Fibroblast of skin of abdomen (primary cell): ENCODE results near the gene SPIB.

Experiments used
- DNase-seq: peaks from one replicate; pipeline ENCODE4 v3.0.0-alpha.2; 2013

SPIB gene

DNA sequence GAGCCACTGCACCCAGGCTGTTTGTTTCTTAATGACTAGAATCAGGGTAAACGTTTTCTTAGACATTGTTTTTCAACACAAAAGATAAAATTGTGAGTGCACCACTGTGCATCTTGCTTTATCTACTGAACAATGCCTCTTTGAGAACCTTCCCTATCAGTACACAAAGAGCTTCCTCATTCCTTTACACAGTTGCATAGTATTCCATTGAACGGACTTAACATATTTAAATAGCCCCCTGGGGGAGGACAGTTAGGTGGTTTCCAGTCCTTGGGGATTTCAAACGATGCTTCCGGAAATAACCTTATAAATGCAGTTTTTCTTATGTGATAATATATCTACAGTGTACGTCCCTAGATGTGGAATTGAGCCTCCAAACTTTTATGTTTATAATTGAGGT, 26.0 kb upstream of the SPIB start:
- no peak for DNase-seq

DNA sequence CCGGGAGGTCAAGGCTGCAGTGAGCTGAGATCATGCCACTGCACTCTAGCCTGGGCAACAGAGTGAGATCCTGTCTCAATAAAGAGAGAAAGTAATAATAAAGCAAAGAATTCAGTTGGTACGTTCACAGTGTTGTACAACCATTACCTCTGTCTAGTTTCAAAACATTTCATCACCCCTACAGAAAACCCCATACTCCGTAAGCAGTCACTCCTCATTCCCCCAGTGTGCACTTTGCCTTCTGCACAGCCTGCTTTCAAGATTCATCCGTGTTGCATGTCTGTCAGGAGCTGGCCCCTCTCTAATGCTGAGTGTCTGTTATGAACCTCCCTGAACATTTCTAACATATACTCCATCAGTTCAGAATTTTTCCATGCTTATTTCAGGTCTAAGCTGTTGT, 25.1 kb upstream of the SPIB start:
- no peak for DNase-seq

DNA sequence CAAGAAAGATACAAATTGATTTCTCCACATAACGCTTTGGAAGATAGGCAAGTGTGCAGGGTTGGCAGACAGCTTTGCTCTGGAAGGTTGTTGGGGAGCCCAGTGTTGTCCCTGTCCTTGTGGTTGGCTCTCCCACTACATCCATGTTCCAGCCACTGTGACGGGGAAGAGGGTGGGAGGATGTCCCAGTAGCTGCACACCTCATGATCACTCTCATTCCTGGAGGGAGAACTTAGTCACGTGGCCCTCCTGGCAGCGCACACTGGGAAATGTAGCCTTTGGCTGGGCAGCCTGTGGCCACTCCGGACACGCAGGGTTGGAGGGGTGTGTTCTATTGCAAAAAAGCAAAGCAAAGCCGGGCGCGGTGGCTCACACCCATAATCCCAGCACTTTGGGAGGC, 24.7 kb upstream of the SPIB start:
- no peak for DNase-seq

DNA sequence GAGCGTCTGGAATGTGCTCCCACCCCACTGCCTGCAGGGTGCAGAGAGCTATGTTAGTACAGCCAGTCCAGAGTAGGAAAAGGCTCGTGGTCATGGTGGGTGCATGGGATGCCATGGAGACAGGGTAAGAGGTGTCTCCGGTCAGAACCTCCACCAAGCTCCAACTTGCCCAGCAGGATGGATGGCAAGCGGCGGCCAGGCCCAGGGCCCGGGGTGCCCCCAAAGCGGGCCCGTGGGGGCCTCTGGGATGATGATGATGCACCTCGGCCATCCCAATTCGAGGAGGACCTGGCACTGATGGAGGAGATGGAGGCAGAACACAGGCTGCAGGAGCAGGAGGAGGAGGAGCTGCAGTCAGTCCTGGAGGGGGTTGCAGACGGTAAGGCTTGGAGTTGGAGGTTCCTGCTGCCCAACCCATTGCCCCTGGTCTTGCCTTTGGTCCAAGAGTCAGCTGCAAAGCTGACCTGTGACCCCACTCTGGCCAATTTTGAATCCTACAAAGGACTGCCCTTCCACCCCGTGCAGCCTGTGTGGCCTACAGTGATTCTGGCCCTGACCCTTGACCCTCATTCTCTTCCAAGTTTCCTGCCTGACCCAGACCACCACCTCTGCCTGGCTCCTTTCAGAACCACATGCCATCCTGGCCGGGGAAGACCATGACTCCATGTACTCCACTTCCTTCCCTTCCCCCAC, 19.9 kb upstream of the SPIB start:
- no peak for DNase-seq

GRCh38 chr19:50399368-50399745, 19.4 kb upstream of the SPIB start:
- DNase-seq = no peak

GRCh38 chr19:50401605-50402450, 16.9 kb upstream of the SPIB start:
- DNase-seq = no peak

GRCh38 chr19:50402544-50403301, 16.0 kb upstream of the SPIB start:
- DNase-seq = no peak

DNA sequence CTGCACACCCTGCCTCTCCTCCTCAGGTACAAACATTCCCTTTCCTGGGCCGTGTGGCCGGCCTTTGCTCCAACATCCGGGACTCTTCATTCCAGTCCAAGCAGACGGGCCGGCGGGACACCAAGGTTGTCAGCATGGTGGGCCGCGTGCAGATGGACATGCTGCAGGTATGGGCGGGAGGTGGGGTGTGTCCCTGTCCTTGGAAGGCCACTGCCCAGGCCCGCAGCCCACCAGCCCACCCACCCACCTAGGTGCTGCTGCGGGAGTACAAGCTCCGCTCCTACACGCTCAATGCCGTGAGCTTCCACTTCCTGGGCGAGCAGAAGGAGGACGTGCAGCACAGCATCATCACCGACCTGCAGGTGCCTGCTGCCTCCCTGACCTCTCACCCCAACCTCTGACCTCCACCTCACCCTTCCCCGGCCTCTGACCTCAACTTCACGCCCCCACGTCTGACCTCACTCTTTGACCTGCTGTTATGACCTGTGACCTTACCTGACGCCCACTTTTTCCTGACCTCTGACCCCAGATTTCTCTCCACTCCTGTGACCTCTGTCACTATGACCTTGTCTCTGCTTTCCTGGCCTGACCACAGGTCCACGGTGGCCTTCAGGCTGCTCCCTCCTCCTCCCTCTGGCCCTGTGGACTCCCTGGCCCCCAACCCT, 12.4 kb upstream of the SPIB start:
- no peak for DNase-seq

DNA sequence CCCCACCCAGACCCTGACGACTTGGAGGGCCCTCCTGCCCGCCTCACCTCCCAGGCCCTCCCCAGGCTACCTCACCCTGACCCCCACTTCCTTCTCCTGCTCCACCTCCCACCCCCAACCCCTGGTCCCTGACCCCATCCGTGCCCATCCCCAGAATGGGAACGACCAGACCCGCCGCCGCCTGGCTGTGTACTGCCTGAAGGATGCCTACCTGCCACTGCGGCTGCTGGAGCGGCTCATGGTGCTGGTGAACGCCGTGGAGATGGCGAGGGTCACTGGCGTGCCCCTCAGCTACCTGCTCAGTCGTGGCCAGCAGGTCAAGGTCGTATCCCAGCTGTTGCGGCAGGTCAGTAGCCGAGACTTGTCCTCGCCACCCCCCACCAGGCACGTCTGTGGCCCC, 11.9 kb upstream of the SPIB start:
- no peak for DNase-seq

- no peak for DNase-seq
Measured at GRCh38 chr19:50409347-50409746, 9.4 kb upstream of the SPIB start.

GRCh38 chr19:50410109-50410508, 8.6 kb upstream of the SPIB start:
- DNase-seq = no peak

- DNase-seq = no peak
Measured at GRCh38 chr19:50412419-50412818, 6.3 kb upstream of the SPIB start.

DNA sequence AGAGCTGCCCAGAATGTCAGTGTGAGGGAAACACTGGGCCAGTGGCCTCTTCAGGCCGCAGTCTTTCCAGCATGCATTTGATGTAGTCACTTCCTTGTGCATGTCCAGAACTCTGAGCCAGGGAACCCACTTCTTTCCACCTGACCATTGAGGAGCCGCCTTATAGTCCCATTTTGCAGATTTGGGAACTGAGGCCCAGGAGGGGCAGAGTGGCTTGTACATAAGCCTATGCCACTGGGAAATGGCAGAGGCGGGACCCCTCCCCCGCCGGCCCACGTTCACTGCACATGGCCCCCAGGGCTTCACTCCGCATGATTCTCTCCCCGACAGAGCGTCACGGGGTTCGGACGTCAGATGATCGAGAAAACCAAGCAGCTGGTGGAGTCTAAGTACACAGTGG, 5.6 kb upstream of the SPIB start:
- no peak for DNase-seq

- no peak for DNase-seq
Measured at GRCh38 chr19:50413531-50413930, 5.2 kb upstream of the SPIB start.

DNA sequence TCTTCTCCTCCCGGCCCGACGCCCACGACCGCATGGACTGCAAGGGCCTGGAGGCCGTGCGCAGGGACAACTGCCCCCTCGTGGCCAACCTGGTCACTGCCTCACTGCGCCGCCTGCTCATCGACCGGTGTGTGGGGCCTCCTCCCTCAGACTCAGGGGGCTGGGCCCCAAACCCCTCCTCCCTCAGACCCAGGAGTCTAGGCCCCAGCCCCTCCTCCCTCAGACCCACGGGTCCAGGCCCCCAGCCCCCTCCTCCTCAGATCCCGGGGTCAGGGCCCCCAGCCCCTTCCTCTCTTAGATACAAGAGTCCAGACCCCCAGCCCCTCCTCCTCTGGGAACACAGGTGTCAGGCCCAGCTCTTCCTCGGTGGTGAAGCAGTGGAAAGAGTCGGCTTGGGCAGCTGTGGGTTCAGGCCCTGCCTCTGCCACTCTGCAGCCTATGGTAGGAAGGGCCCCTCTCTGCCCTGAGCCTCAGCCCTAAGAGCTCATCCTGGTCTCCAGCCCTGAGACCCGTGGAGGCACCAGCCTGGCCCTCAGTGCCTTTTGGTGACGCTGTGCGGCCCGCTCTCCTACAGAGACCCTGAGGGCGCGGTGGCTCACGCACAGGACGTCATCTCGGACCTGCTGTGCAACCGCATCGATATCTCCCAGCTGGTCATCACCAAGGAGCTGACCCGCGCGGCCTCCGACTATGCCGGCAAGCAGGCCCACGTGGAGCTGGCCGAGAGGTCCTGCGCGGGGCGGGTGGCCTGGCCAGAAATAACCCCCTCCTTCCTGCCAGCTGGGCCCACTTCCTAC, 3.7 kb upstream of the SPIB start:
- DNase-seq = peak; percentile 48

- DNase-seq = no peak
Measured at GRCh38 chr19:50415661-50416033, 3.1 kb upstream of the SPIB start.

DNA sequence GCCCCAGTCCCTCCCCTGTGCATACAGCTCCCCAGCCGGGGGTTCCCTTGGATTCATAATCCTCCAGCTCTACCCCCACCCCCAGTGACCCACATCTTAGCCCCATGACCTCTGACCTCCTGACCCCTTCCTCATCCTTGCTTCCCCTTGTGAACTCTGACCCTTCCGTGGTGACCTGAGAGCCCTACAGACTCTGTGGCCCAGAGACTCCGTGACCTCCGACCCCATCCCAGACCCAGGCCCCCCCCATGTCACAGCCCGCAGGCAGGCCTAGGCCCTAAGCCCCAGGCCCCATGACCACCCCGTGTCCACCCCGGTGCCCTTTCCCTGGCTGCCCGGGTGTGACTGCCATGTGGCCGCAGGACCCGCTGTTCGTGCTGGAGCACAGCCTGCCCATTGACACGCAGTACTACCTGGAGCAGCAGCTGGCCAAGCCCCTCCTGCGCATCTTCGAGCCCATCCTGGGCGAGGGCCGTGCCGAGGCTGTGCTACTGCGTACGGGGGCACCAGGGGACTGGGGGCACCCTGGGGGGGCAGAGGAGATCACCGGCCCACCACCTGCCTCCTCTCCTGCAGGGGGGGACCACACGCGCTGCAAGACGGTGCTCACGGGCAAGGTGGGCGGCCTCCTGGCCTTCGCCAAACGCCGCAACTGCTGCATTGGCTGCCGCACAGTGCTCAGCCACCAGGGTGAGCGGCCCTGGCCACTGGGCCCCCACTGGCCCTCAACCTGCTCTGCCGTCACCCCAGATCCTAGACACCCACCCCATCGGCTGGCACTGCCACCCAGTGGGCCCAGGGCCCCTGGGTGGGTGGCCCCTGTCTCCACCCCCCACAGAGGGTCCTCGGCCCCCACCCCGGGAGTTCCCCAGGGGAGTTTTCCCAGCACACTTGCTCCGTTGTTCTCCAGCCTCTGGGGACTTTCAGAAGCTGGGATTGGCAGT, 2.4 kb upstream of the SPIB start:
- DNase-seq = no peak

DNA sequence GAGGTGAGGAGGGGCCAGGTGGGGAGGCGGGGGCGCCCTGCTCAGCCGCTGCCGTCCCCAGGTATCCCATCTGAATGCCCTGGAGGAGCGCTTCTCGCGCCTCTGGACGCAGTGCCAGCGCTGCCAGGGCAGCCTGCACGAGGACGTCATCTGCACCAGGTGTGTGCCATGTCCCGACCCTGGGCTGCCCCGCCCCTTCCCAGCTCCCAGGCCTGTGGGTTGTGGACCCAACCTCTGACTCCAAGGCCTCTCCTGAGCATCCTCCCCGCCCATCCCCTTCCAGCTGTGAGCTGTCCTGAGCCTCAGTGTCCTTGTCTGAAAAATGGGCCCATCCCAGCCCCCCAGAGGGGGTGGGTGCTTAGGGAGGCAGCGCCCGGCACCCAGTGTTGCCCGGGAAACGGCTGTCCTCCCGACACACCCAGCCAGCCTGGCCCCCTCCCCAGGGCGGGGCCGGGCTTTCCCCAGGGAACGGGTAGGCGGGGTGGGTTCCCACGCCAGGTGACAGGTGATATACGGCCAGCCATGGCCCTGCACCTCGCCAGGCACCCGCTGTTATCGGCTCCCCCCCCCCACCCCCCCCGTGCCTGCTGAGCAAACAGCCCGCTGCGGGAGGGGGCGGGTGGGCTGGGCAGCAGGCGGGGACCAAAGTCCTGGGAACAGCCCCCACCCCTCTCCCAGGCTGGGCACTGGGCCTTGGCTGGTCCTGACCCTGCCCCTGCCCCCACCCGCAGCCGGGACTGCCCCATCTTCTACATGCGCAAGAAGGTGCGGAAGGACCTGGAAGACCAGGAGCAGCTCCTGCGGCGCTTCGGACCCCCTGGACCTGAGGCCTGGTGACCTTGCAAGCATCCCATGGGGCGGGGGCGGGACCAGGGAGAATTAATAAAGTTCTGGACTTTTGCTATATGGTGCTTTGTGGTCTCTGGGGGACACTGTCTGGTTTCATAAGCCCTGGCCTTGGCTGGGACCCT, 1.3 kb upstream of the SPIB start:
- no peak for DNase-seq

DNA sequence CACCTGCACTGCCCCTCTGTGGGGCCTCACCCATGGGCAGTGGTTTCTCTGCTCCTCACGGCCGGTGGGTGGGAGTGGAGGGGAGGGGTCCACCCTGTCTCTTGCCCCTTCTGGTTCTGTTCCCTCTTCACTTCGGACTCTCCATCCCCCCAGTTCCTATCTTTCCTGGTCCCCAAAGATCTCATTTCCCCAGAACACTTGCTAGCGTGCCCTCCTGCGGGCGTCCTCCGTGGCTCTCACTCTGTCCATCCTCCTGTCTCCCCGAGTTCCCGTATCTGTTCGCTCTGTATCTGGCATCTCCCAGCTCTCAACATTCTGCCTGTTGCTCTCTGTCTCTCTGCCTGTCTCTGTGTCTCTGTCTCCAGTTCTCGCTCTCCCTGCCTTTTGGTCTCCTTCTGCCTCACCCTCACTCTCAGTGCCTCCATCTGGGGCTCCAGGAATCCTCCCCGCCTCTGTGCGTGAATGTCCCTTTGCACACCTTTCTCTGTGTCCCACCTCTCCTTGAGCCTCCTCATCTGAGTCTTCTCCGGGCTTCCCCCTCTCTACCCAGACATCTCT, 363 bp downstream of the SPIB start:
- no peak for DNase-seq
